ENCODE measurements around the gene COL4A1. TPM values are rescaled to one million over a fixed set of nuclear protein-coding genes. Genes with fewer than 3 reads are reported as not detected.

Gene COL4A1
- total RNA-seq, 1 donor from 2014 or later, result 2,489 TPM

GRCh38 chr13:110349239-110349638 lies 42.3 kb upstream of the COL4A1 start:
- H3K79me2 ChIP-seq (ENCODE audit: insufficient read depth, low read length), result peaks cover 95% of the 10 kb centered on the region
- peak overlapping the region; percentile 85 for H3K27ac Mint-ChIP-seq (ENCODE audit: unreplicated experiment)

GRCh38 chr13:110348309-110349105 lies 41.5 kb upstream of the COL4A1 start:
- no peak for TF ChIP-seq EZH2 (IDR thresholded peaks at IDR 0.05; ENCODE audit: insufficient read depth, low read length)
- TF ChIP-seq, protein P1, sequence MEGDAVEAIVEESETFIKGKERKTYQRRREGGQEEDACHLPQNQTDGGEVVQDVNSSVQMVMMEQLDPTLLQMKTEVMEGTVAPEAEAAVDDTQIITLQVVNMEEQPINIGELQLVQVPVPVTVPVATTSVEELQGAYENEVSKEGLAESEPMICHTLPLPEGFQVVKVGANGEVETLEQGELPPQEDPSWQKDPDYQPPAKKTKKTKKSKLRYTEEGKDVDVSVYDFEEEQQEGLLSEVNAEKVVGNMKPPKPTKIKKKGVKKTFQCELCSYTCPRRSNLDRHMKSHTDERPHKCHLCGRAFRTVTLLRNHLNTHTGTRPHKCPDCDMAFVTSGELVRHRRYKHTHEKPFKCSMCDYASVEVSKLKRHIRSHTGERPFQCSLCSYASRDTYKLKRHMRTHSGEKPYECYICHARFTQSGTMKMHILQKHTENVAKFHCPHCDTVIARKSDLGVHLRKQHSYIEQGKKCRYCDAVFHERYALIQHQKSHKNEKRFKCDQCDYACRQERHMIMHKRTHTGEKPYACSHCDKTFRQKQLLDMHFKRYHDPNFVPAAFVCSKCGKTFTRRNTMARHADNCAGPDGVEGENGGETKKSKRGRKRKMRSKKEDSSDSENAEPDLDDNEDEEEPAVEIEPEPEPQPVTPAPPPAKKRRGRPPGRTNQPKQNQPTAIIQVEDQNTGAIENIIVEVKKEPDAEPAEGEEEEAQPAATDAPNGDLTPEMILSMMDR (IDR thresholded peaks at IDR 0.05; ENCODE audit: insufficient read depth, low read depth, low read length), result no peak
- Histone ChIP-seq H3K4me3 (ENCODE audit: insufficient read depth, low read depth, low read length) (peak overlapping the region; percentile 8), H3K4me1 (ENCODE audit: insufficient read depth, low read length) (peaks cover 47% of the 10 kb centered on the region), H2AFZ (ENCODE audit: low read depth, low read length) (no peak overlapping the region), H4K20me1 (ENCODE audit: insufficient read depth, low read length) (peaks cover 20% of the 10 kb centered on the region), H3K4me2 (ENCODE audit: low read length) (peak overlapping the region; percentile 64), H3K9me3 (ENCODE audit: insufficient read depth, low read depth, low read length) (no peaks in the 10 kb centered on the region), H3K27ac (ENCODE audit: low read depth, low read length) (peak overlapping the region; percentile 92), H3K79me2 (ENCODE audit: insufficient read depth, low read length) (peaks cover 94% of the 10 kb centered on the region), H3K9ac (ENCODE audit: low read length) (peak overlapping the region; percentile 66), H3K36me3 (ENCODE audit: insufficient read depth, low read length) (peaks cover 18% of the 10 kb centered on the region), H3K27me3 (ENCODE audit: insufficient read depth, low read length) (no peaks in the 10 kb centered on the region)
- Mint-ChIP-seq H3K9me3 (ENCODE audit: unreplicated experiment) (peaks cover 3% of the 10 kb centered on the region), H3K36me3 (ENCODE audit: low read depth, unreplicated experiment) (peaks cover 47% of the 10 kb centered on the region), H3K27me3 (ENCODE audit: low read depth, unreplicated experiment) (no peaks in the 10 kb centered on the region), H3K4me3 (ENCODE audit: unreplicated experiment) (no peak overlapping the region), H3K4me1 (ENCODE audit: low read depth, unreplicated experiment) (peaks cover 77% of the 10 kb centered on the region), H3K27ac (ENCODE audit: unreplicated experiment) (peak overlapping the region; percentile 85)
- no peak for DNase-seq (ENCODE audit: low read depth)
- no peak for FAIRE-seq

More at GRCh38 chr13:110349239-110349638, 42.3 kb upstream of the COL4A1 start:
- Histone ChIP-seq H3K36me3 (ENCODE audit: insufficient read depth, low read length) (peaks cover 15% of the 10 kb centered on the region), H2AFZ (ENCODE audit: low read depth, low read length) (no peak overlapping the region), H3K4me1 (ENCODE audit: insufficient read depth, low read length) (peaks cover 43% of the 10 kb centered on the region), H4K20me1 (ENCODE audit: insufficient read depth, low read length) (peaks cover 27% of the 10 kb centered on the region), H3K9me3 (ENCODE audit: insufficient read depth, low read depth, low read length) (no peaks in the 10 kb centered on the region), H3K27ac (ENCODE audit: low read depth, low read length) (peak overlapping the region; percentile 92), H3K27me3 (ENCODE audit: insufficient read depth, low read length) (no peaks in the 10 kb centered on the region), H3K4me3 (ENCODE audit: insufficient read depth, low read depth, low read length) (no peak overlapping the region), H3K9ac (ENCODE audit: low read length) (no peak overlapping the region), H3K4me2 (ENCODE audit: low read length) (no peak overlapping the region)
- peaks cover 47% of the 10 kb centered on the region for H3K36me3 Mint-ChIP-seq (ENCODE audit: low read depth, unreplicated experiment)
- no peaks in the 10 kb centered on the region for H3K27me3 Mint-ChIP-seq (ENCODE audit: low read depth, unreplicated experiment)
- peaks cover 3% of the 10 kb centered on the region for H3K9me3 Mint-ChIP-seq (ENCODE audit: unreplicated experiment)
- FAIRE-seq, result no peak
- DNase-seq (ENCODE audit: low read depth), result no peak
- H3K4me3 Mint-ChIP-seq (ENCODE audit: unreplicated experiment), result peak overlapping the region; percentile 31
- TF ChIP-seq EZH2 (IDR thresholded peaks at IDR 0.05; ENCODE audit: insufficient read depth, low read length), result no peak
- TF ChIP-seq, protein P1 (IDR thresholded peaks at IDR 0.05; ENCODE audit: insufficient read depth, low read depth, low read length), result no peak
- peaks cover 78% of the 10 kb centered on the region for H3K4me1 Mint-ChIP-seq (ENCODE audit: low read depth, unreplicated experiment)
